ENCODE results near the gene NDUFV3. TPM values are rescaled to one million over a fixed set of nuclear protein-coding genes. Genes with fewer than 3 reads are reported as not detected.

The NDUFV3 gene
- total and polyA plus RNA-seq, 2 of the 13 experiments (the other 11 are each of a cell fraction or from before 2014, with no cell fraction given) = 14.2 to 29.6 TPM

DNA sequence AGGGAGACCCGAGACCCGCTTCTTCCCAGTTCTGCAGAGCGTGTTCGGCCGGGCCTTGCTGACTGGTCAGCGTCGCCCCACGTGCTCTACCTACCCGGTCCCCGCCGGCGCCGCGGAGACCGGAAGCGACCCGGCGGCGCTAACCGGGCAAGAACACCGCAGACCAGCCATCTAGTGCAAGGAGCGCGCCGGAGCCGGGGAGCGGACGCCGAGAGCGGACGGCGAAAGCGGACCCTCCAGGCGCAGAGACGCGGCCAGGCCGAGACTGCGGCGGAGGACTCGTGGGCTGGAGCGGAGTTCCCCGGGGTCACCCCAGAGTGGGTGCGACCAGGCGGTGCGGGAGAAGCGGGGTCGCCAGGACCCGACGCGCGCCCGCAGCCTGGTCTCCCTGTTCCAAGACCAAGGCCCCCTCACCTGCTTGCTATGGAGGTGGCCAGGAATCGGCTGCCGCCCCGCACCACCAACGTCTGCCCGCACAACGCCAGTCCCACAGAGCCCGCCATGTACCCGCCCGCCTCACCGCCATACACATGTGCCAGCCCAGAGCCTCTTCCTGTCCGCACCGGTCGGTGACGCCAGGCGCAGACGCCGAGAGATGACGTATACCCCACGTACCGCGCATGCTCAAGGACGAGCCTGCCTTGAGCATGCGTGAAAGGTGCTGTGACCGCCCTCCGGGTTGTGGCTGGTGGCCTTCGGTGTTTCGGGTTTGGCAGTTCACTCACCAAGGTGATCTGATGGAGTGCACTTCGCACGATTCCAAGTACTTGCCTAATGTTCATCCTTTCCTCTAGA, 13.9 kb upstream of the NDUFV3 start, which contains the start of gene WDR4 (continued):
- TF ChIP-seq, protein P1, sequence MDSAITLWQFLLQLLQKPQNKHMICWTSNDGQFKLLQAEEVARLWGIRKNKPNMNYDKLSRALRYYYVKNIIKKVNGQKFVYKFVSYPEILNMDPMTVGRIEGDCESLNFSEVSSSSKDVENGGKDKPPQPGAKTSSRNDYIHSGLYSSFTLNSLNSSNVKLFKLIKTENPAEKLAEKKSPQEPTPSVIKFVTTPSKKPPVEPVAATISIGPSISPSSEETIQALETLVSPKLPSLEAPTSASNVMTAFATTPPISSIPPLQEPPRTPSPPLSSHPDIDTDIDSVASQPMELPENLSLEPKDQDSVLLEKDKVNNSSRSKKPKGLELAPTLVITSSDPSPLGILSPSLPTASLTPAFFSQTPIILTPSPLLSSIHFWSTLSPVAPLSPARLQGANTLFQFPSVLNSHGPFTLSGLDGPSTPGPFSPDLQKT (CRISPR knock-in tag; IDR thresholded peaks at IDR 0.05; ENCODE audit: borderline replicate concordance) = no peak
- TF ChIP-seq ETV5 (CRISPR knock-in tag; IDR thresholded peaks at IDR 0.05; ENCODE audit: borderline replicate concordance) (peak; percentile 72), LRRFIP1 (CRISPR knock-in tag; conservative IDR thresholded peaks at IDR 0.05) (no peak), ZNF670 (CRISPR knock-in tag; IDR thresholded peaks at IDR 0.05; ENCODE audit: borderline replicate concordance) (0 out of 2 replicates have a peak, but pooled peaks have one; percentile 54), RBFOX2 (IDR thresholded peaks at IDR 0.05; ENCODE audit: low read depth, low read length) (peak; percentile 98), NR2F2 (IDR thresholded peaks at IDR 0.05; ENCODE audit: borderline replicate concordance, low read depth) (no peak; the same call in 1 of the 2 replicates), ZBTB8A (CRISPR knock-in tag; IDR thresholded peaks at IDR 0.05; ENCODE audit: borderline replicate concordance, low read depth) (no peak), GRHL1 (CRISPR knock-in tag; conservative IDR thresholded peaks at IDR 0.05) (no peak), ZNF251 (CRISPR knock-in tag; IDR thresholded peaks at IDR 0.05) (no peak), ZNF382 (CRISPR knock-in tag; IDR thresholded peaks at IDR 0.05; ENCODE audit: borderline replicate concordance) (no peak), ZNF136 (CRISPR knock-in tag; IDR thresholded peaks at IDR 0.05; ENCODE audit: low read depth) (peak; percentile 71; the same call in 1 of the 2 replicates), PPARG (CRISPR knock-in tag; conservative IDR thresholded peaks at IDR 0.05) (no peak), THAP9 (CRISPR knock-in tag; IDR thresholded peaks at IDR 0.05; ENCODE audit: borderline replicate concordance) (peak; percentile 81; the same call in 1 of the 2 replicates)
- TF ChIP-seq, protein P2, sequence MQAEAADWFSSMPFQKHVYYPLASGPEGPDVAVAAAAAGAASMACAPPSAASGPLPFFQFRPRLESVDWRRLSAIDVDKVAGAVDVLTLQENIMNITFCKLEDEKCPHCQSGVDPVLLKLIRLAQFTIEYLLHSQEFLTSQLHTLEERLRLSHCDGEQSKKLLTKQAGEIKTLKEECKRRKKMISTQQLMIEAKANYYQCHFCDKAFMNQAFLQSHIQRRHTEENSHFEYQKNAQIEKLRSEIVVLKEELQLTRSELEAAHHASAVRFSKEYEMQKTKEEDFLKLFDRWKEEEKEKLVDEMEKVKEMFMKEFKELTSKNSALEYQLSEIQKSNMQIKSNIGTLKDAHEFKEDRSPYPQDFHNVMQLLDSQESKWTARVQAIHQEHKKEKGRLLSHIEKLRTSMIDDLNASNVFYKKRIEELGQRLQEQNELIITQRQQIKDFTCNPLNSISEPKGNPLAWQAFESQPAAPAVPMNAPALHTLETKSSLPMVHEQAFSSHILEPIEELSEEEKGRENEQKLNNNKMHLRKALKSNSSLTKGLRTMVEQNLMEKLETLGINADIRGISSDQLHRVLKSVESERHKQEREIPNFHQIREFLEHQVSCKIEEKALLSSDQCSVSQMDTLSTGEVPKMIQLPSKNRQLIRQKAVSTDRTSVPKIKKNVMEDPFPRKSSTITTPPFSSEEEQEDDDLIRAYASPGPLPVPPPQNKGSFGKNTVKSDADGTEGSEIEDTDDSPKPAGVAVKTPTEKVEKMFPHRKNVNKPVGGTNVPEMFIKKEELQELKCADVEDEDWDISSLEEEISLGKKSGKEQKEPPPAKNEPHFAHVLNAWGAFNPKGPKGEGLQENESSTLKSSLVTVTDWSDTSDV (CRISPR knock-in tag; IDR thresholded peaks at IDR 0.05) = 0 out of 2 replicates have a peak, but pooled peaks have one; percentile 67
